LoVo (cell line): Measurements from ENCODE around the gene NOP9.

ENCODE experiments used
- DNase-seq: peaks from one replicate; pipeline ENCODE4 v3.0.0-alpha.2; 2016; ENCODE audit warnings: low spot score

The NOP9 gene

DNA sequence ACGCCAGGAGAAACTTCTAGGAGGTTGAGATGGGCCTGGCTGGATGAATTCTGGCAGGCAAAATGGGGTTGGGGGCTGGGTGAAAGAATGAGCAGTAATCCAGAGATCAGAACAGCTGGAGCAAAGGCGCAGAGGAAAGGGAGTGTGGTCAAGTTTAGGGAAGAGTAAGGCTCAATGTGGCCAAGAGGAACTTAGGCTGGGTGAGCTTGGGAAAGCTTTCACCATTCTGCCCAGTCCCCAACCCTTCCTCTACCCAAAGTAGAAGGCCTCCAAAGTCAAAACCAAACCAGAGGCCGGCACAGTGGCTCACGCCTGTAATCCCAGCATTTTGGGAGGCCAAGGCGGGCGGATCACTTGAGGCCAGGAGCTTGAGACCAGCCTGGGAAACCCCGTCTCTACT lies 18.0 kb upstream of the NOP9 start:
- no peak for DNase-seq

DNA sequence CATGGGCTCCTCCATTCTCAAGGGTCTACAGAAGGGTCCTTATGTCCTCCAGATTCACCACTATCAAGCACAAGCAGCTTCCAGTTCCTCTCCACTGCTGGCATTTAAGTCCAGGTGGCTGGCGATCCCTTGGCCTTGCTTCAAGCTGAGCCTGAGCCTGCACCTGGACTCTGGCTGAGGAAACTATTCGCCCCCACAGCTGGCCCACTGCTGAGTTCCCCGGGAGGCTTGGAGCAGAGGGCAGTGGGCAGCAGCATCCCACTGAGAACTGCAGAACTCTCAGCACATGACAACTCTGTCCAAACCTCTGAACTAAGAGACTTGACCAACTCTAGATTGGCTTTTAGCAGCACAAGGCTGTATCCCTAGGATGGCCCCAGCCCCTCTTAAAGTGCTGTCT lies 16.9 kb upstream of the NOP9 start:
- DNase-seq: no peak

GRCh38 chr14:24283796-24284460 lies 15.7 kb upstream of the NOP9 start:
- DNase-seq: no peak

- no peak for DNase-seq
Observed at GRCh38 chr14:24284501-24285035, 15.1 kb upstream of the NOP9 start.

DNA sequence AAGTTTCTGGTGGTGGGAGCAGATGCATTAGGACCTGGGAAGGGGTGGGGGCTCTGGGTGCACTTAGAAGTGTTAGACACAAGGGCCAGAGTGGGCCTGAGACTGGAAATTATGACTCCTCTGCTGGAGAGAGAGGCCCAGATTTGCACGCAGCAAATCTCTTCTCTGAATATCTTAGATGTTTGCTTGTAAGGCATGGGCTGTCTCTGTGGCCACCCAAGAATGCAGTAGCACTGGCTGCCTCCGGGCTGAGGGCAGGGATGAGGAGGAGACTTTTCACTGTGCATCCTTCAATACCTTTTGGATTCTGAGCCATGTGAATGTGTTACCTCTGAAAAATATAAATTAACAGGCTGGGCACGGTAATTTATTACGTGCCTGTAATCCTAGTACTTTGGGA lies 14.3 kb upstream of the NOP9 start:
- no peak for DNase-seq

- DNase-seq: no peak
Observed at GRCh38 chr14:24286996-24287395, 12.7 kb upstream of the NOP9 start.

- DNase-seq: no peak
Observed at GRCh38 chr14:24289649-24290280, 9.9 kb upstream of the NOP9 start.

GRCh38 chr14:24290746-24291145 lies 8.9 kb upstream of the NOP9 start:
- DNase-seq: no peak

DNA sequence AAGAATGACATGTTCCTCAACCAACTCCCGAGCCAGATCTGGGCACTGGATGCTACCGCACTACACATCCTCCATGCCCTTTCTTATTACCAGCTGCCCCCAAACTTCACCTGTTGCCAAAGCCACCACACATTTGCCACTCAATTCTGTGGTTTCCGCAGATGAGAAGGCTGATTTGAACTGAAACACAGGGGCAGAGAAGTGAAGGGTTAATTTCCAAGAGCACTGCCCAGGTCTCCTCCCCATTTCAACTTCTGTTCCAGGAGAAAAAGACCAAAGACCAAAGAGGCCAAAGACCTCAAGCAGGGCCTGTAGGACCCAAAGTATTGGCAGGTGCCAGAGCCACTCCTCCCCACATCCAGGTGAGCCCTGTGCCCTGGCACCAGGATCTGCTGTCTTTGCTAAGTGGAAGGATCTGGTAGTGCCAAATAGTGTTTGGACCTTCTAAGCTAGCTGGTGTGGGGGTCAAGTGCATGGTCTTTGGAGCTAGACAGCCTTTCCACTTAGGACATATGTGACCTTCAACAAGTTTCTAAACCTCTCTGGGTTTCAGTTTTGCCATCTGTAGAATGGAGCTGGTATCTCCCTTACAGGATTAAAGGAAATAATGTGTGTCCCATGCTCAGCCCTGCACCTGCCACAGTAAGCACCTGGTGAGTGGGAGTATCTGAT lies 8.1 kb upstream of the NOP9 start:
- no peak for DNase-seq

DNA sequence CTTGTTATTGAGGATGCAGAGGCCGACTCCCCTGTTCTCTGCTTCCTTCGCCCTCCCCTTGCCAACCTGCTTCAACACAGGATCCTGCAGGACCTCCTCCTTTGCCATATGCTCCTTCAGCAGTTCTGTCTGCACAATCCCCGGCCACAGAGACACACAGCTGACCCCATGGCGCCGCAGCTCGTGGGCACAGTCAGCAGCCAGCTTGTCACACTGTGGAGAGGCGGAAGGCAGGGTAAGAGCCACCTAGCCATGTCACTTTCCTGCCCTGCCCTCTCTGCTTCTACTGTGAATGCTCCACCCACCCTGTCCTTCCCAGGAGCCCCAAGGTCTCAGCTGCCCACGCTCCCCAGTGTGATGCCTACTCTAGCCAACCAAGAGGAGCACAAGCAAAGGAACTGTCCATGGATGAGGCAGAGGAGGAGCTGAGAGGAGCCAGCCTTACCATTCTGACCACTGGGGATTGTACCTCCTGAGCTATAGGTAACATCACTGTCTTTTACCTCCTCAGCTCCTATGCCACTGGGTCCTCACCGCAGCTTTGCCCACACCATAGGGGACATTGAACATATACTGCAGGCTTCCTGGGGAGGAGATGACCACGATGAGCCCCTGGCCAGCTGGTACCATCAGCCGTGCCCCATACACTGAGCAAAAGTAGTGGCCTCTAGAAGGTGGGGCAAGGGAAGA lies 7.4 kb upstream of the NOP9 start:
- no peak for DNase-seq

DNA sequence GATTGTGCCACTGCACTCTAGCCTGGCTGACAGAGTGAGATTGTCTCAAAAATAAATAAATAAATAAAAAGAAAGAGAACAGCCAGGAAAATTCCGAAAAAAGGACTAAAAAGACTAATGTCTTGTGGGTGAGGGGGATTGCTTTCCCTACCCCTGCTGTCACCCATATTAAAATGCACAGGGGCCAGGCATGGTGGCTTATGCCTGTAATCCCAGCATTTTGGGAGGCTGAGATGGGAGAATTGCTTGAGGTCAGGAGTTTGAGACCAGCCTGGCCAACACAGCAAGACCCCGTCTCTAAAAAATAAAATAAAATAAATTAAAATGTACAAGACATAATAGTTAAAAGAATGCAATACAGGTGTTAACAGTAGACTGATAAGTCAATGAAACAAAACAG lies 6.1 kb upstream of the NOP9 start:
- no peak for DNase-seq

DNA sequence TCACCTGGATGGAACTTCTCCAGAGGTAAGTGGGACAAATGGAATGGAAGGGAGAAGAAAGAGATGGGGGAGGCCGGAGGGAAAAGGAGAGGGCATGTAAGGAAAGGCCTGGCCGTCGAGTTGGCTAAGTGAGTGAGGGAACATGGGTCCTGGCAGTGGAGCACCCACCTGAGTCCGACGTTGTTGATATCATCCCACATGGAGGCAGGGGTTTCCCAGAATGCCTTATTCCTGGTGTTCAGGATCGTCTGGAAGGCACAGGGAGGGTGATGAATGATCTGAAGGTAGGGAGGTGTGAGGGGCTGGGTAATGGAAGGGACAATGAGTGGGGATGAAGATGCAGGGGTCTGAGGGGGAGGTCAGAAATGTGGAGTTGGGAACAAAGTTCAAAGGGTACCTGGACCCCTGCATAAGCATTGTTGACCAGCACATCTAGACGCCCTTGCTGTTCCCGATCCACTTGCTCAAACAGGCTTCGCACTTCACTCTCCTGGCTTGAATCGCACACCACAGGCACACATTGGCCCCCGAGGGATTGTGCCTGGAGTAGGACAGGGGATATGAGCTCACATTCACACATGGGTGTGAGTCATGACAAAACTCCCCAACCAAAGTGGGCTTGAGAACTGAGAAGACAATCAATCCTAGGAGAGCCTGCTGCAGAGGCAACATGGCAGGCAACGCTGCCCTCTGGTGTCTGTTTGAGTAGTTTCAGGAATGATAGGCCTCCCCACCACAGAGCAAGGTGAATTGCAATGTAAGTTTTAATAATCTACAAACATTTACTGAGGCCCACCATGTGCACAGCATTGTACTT lies 3.1 kb upstream of the NOP9 start:
- peak; percentile 32 for DNase-seq

DNA sequence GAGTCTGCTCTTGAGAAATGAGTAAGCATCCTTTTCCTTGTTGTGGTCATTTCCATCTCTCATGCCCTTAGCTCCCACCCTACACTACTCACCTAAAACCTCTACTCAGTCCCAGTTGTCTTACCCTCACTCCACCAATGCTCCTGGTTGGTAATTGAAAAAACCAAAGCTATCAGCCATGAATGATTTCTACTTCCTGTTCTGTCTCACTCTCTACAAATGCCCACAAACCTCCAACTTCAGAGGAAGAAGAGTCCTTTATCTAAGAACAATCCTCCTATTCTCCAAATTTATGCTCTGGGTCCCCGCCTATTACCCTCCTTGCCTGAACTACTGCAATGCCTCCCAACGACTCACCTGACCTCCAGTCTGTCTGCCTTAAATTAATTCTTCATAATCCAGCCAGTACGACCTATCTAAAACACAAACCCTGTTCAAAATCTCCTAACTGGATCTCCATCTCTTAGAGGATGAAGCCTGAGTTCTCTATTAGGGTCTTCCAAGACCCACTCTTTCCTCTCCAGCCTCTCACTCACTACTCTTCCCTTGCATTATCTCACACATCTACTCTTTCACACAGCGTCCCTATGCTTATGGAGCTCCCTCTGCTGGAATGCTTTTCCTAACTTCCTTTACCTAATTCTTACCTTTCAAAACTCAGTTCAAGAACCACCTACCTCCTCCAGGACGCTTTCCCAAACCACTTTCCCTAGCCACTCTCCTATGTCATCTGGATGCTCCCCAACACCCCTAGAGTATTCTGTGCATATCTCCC lies 2.3 kb upstream of the NOP9 start:
- DNase-seq: peak; percentile 37

- DNase-seq: peak; percentile 57
Observed at GRCh38 chr14:24298892-24299254, 777 bp upstream of the NOP9 start.

DNA sequence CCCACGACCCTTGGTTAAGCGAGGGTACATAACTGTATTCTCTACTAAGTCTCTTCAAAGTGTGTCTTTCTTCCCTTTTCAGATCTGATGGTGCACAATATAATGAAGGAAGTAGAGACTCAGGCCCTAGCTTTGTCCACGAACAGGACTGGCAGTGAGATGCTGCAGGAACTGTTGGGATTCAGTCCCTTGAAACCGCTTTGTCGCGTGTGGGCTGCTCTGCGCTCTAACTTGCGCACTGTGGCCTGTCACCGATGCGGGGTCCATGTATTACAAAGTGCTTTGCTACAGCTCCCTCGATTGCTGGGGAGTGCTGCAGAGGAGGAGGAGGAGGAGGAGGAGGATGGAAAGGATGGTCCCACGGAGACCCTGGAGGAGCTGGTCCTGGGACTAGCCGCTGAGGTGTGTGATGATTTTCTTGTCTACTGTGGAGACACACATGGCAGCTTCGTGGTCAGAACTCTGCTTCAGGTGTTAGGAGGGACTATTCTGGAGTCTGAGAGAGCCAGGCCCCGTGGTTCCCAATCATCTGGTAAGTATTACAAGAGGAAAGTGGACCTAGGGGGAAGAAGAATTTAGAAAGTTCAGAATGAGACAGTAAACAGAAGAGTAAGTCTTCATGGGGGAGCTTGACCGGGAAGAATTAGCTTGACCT lies 803 bp downstream of the NOP9 start:
- no peak for DNase-seq

DNA sequence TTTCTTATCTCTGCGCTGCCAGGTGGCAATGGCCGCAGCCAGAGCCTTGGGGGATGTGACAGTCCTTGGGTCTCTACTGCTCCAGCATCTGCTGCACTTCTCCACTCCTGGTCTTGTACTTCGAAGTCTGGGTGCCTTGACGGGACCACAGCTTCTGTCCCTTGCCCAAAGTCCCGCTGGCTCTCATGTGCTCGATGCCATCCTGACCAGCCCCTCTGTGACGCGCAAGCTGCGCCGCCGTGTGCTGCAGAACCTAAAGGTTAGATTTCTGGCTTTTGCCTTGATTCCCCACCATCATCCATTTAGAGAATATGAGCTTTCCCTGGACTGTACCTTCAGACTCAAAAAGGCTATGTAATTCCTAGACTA lies 4.4 kb downstream of the NOP9 start:
- no peak for DNase-seq

DNA sequence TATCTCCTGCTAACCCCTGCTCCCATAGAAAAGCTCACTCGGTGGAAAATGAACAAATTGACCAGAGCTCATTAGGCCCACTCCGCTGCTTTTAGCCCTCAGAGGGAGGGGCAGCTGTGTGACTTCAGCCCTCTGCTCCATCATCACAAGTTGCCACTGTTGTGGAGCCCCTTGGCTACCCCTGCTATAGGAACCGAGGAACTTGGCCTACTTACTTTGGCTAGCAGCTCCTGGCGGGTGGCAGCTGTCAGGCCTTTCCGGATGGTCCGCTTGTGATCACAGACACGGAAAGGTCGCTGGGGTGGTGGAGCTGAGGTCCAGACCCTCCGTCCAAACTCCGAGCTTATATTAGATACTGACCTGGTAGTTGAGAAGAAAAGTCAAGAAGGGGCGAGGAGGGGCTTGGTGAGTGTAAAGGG lies 7.5 kb downstream of the NOP9 start:
- no peak for DNase-seq

GRCh38 chr14:24307575-24308341 lies 8.1 kb downstream of the NOP9 start, which contains the start of gene CIDEB:
CIDEB (minus strand) TSS chr14:24307977; CDS start chr14:24307858, 119 bp downstream.
- DNase-seq: peak; percentile 80

- no peak for DNase-seq
Observed at GRCh38 chr14:24308342-24309124, 8.9 kb downstream of the NOP9 start.
